Mesenchymal stem cell (in vitro differentiated cells and primary cell): Measurements from ENCODE around the gene PLK5.

Experiments used
- DNase-seq: peaks from one replicate; pipeline ENCODE4 v3.0.0-alpha.2; 2013
- H2AFZ ChIP-seq: one replicate; pipeline ENCODE4 v1.6.1; 2013; ENCODE audit warnings: low read depth, mild to moderate bottlenecking, control low read depth, inconsistent platforms, low read length, moderate library complexity
- H2AK5ac ChIP-seq: 2 replicates; pipeline ENCODE4 v1.6.1; 2013; ENCODE audit warnings: low read length, moderate library complexity, mild to moderate bottlenecking, inconsistent platforms; ENCODE audit not compliant: severe bottlenecking
- H2BK120ac ChIP-seq: one replicate; pipeline ENCODE4 v1.6.1; 2013; ENCODE audit warnings: low read depth, mild to moderate bottlenecking, inconsistent platforms, low read length, moderate library complexity
- H2BK12ac ChIP-seq, 2 experiments: one replicate each; pipeline ENCODE4 v1.6.1; 2013; ENCODE audit warnings: inconsistent platforms in 2 of 2, low read length in 2 of 2, mild to moderate bottlenecking in 2 of 2, moderate library complexity in 2 of 2, control low read depth in 1 of 2
- H2BK15ac ChIP-seq: one replicate; pipeline ENCODE4 v1.6.1; 2013; ENCODE audit warnings: mild to moderate bottlenecking, low read depth, inconsistent platforms; ENCODE audit not compliant: poor library complexity, severe bottlenecking
- H2BK5ac ChIP-seq: 2 replicates; pipeline ENCODE4 v1.6.1; 2013; ENCODE audit warnings: low read depth, mild to moderate bottlenecking, low read length, control low read depth, inconsistent platforms; ENCODE audit not compliant: poor library complexity, severe bottlenecking
- H3K14ac ChIP-seq, 2 experiments: one replicate each; pipeline ENCODE4 v1.6.1; 2013; ENCODE audit warnings: inconsistent platforms in 2 of 2, low read length in 2 of 2, control low read depth in 1 of 2, mild to moderate bottlenecking in 1 of 2, moderate library complexity in 1 of 2
- H3K18ac ChIP-seq, 2 experiments: one replicate each; pipeline ENCODE4 v1.6.1; 2013; ENCODE audit warnings: inconsistent platforms in 2 of 2, low read length in 2 of 2, control low read depth in 1 of 2, low read depth in 1 of 2, mild to moderate bottlenecking in 1 of 2
- H3K23ac ChIP-seq, 2 experiments: one replicate each; pipeline ENCODE4 v1.6.1; 2013; ENCODE audit warnings: inconsistent platforms in 2 of 2, low read length in 2 of 2, mild to moderate bottlenecking in 2 of 2, moderate library complexity in 2 of 2, control low read depth in 1 of 2
- H3K27ac ChIP-seq: 2 replicates; pipeline ENCODE4 v1.5.1; 2013; ENCODE audit warnings: mild to moderate bottlenecking, moderate library complexity, low read length, control low read depth, inconsistent platforms; ENCODE audit not compliant: poor library complexity, severe bottlenecking
- H3K27me3 ChIP-seq, 2 experiments: 2 replicates each; pipeline versions ENCODE4 v1.6.1 to v1.7.0; 2013; ENCODE audit warnings: low read length in 2 of 2, mild to moderate bottlenecking in 2 of 2, moderate library complexity in 2 of 2, control low read depth in 1 of 2, inconsistent platforms in 1 of 2; ENCODE audit not compliant: control insufficient read depth in 1 of 2, insufficient read depth in 1 of 2
- H3K36me3 ChIP-seq, 2 experiments: 2 replicates each; pipeline versions ENCODE4 v1.6.1 to v1.7.0; 2013; ENCODE audit warnings: low read length in 2 of 2, control low read depth in 1 of 2, inconsistent platforms in 1 of 2, low read depth in 1 of 2, mild to moderate bottlenecking in 1 of 2; ENCODE audit not compliant: insufficient read depth in 2 of 2, control insufficient read depth in 1 of 2
- H3K4ac ChIP-seq, 2 experiments: one replicate each; pipeline ENCODE4 v1.6.1; 2013; ENCODE audit warnings: inconsistent platforms in 2 of 2, low read length in 2 of 2, mild to moderate bottlenecking in 2 of 2, moderate library complexity in 2 of 2, control low read depth in 1 of 2, low read depth in 1 of 2
- H3K4me1 ChIP-seq: 2 replicates; pipeline ENCODE4 v1.6.1; 2013; ENCODE audit warnings: low read depth, low read length, control low read depth; ENCODE audit not compliant: control insufficient read depth, insufficient read depth
- H3K4me2 ChIP-seq: 2 replicates; pipeline ENCODE4 v1.6.1; 2013; ENCODE audit warnings: low read length, mild to moderate bottlenecking, inconsistent platforms; ENCODE audit not compliant: poor library complexity, severe bottlenecking
- H3K4me3 ChIP-seq, 2 experiments: 2 replicates each; pipeline versions ENCODE4 v1.5.1 to v1.7.0; 2013; ENCODE audit warnings: low read length in 2 of 2, mild to moderate bottlenecking in 2 of 2, control low read depth in 1 of 2, low read depth in 1 of 2; ENCODE audit not compliant: insufficient read depth in 1 of 2
- H3K79me1 ChIP-seq: replicated peaks from 2 replicates; pipeline ENCODE4 v1.6.1; 2013; ENCODE audit warnings: mild to moderate bottlenecking, control low read depth, low read length, inconsistent platforms; ENCODE audit not compliant: poor library complexity, severe bottlenecking
- H3K9ac ChIP-seq: 2 replicates; pipeline ENCODE4 v1.7.0; 2013; ENCODE audit warnings: mild to moderate bottlenecking, low read length, moderate library complexity
- H3K9me3 ChIP-seq: 2 replicates; pipeline ENCODE4 v1.7.0; 2013; ENCODE audit warnings: mild to moderate bottlenecking, low read length; ENCODE audit not compliant: control insufficient read depth
- H4K8ac ChIP-seq: one replicate; pipeline ENCODE4 v1.6.1; 2013; ENCODE audit warnings: inconsistent platforms, mild to moderate bottlenecking, low read length, moderate library complexity
- H4K91ac ChIP-seq: one replicate; pipeline ENCODE4 v1.6.1; 2013; ENCODE audit warnings: mild to moderate bottlenecking, low read length, inconsistent platforms
- WGBS: methylation state at CpG from one replicate; pipeline ENCODE4 v1.1.7; 2013; ENCODE audit warnings: mixed read lengths; 5-methylcytosine and 5-hydroxymethylcytosine counted together

The PLK5 gene

GRCh38 chr19:1503925-1504773 lies 19.7 kb upstream of the PLK5 start:
- Histone ChIP-seq H3K79me1 (no peaks in the 10 kb centered on the region), H2BK120ac (no peak overlapping the region), H2BK15ac (peak overlapping the region; percentile 36), H2BK5ac (no peak overlapping the region), H2AK5ac (no peak overlapping the region), H2BK12ac (no peak overlapping the region), H3K14ac (no peak overlapping the region), H3K4ac (no peak overlapping the region), H3K4me1 (peaks cover 25% of the 10 kb centered on the region), H3K9me3 (no peaks in the 10 kb centered on the region), H4K91ac (peak overlapping the region; percentile 30), H3K4me3 (no peak overlapping the region), H4K8ac (peak overlapping the region; percentile 29), H3K9ac (no peak overlapping the region), H3K18ac (no peak overlapping the region), H3K27ac (no peak overlapping the region), H3K36me3 (peaks cover 0 to 6% of the 10 kb centered on the region in 2 experiments), H3K27me3 (peaks cover 16 to 48% of the 10 kb centered on the region in 2 experiments), H3K4me2 (no peak overlapping the region), H2AFZ (no peak overlapping the region), H3K23ac (no peak overlapping the region)
- DNase-seq = no peak
- WGBS = 73% methylated on average over 17 of the region's 23 CpGs

DNA sequence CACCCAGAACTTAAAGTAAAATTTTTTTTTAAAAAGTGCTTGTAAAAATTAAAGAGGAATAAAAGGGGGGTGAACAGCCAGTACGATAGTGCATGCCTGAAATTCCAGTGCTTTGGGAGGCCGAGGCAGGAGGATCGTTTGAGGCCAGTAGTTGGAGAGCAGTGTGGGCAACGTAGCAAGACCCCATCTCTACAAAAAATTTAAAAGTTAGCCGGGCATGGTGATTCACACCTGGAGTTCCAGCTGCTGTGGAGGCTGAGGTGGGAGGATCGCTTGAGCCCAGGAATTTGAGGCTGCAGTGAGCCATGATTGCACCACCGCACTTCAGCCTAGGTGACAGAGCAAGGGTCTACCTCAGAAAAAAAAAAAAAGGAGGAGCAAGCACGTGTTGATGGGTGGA lies 18.9 kb upstream of the PLK5 start:
- Histone ChIP-seq H3K4me1 (peaks cover 25% of the 10 kb centered on the region), H2AK5ac (no peak overlapping the region), H2BK120ac (no peak overlapping the region), H3K9ac (no peak overlapping the region), H2BK12ac (no peak overlapping the region), H3K23ac (no peak overlapping the region), H3K4me2 (no peak overlapping the region), H3K27ac (no peak overlapping the region), H3K27me3 (peaks cover 16 to 48% of the 10 kb centered on the region in 2 experiments), H2AFZ (no peak overlapping the region), H2BK15ac (no peak overlapping the region), H3K79me1 (no peaks in the 10 kb centered on the region), H3K9me3 (no peaks in the 10 kb centered on the region), H4K91ac (no peak overlapping the region), H3K18ac (no peak overlapping the region), H3K14ac (no peak overlapping the region), H3K4ac (no peak overlapping the region), H2BK5ac (no peak overlapping the region), H3K4me3 (no peak overlapping the region), H3K36me3 (peaks cover 0 to 8% of the 10 kb centered on the region in 2 experiments), H4K8ac (no peak overlapping the region)
- no peak for DNase-seq
- 80% methylated on average over 8 of the region's 8 CpGs for WGBS

GRCh38 chr19:1505991-1506881 lies 17.6 kb upstream of the PLK5 start:
- H3K14ac ChIP-seq = no peak overlapping the region
- no peak overlapping the region for H3K18ac ChIP-seq
- H3K23ac ChIP-seq = no peak overlapping the region
- no peak overlapping the region for H2AFZ ChIP-seq
- no peak overlapping the region for H3K4ac ChIP-seq
- no peak overlapping the region for H2AK5ac ChIP-seq
- H4K91ac ChIP-seq = peak overlapping the region; percentile 53
- H2BK5ac ChIP-seq = no peak overlapping the region
- H3K79me1 ChIP-seq = no peaks in the 10 kb centered on the region
- no peak overlapping the region for H3K4me2 ChIP-seq
- 95% methylated on average over 45 of the region's 45 CpGs for WGBS
- DNase-seq = no peak
- no peak overlapping the region for H2BK15ac ChIP-seq
- H3K27ac ChIP-seq = no peak overlapping the region
- peaks cover 22% of the 10 kb centered on the region for H3K4me1 ChIP-seq
- H3K9ac ChIP-seq = no peak overlapping the region
- no peak overlapping the region for H2BK120ac ChIP-seq
- no peak overlapping the region for H4K8ac ChIP-seq
- peaks cover 16 to 45% of the 10 kb centered on the region in 2 experiments for H3K27me3 ChIP-seq
- no peak overlapping the region for H3K4me3 ChIP-seq
- H3K36me3 ChIP-seq = peaks cover 0 to 15% of the 10 kb centered on the region in 2 experiments
- no peaks in the 10 kb centered on the region for H3K9me3 ChIP-seq
- H2BK12ac ChIP-seq = no peak overlapping the region

GRCh38 chr19:1507192-1507660 lies 16.7 kb upstream of the PLK5 start:
- H2AFZ ChIP-seq = peak overlapping the region; percentile 14
- peak overlapping the region; percentile 20 to 72 for H3K4me3 ChIP-seq
- DNase-seq = no peak
- no peak overlapping the region for H3K23ac ChIP-seq
- H4K8ac ChIP-seq = peak overlapping the region; percentile 72
- no peak overlapping the region for H3K27ac ChIP-seq
- H3K9ac ChIP-seq = peak overlapping the region; percentile 78
- 90% methylated on average over 23 of the region's 23 CpGs for WGBS
- H3K4ac ChIP-seq = peak overlapping the region; percentile 30 to 71
- no peak overlapping the region for H2BK5ac ChIP-seq
- H3K27me3 ChIP-seq = peaks cover 16 to 51% of the 10 kb centered on the region in 2 experiments
- H4K91ac ChIP-seq = peak overlapping the region; percentile 77
- peaks cover 4% of the 10 kb centered on the region for H3K79me1 ChIP-seq
- H3K36me3 ChIP-seq = peaks cover 0 to 15% of the 10 kb centered on the region in 2 experiments
- H2BK12ac ChIP-seq = peak overlapping the region; percentile 38 to 79
- no peaks in the 10 kb centered on the region for H3K9me3 ChIP-seq
- peak overlapping the region; percentile 45 for H2BK120ac ChIP-seq
- no peak overlapping the region for H3K14ac ChIP-seq
- peaks cover 26% of the 10 kb centered on the region for H3K4me1 ChIP-seq
- no peak overlapping the region for H2BK15ac ChIP-seq
- H2AK5ac ChIP-seq = peak overlapping the region; percentile 42
- H3K18ac ChIP-seq = no peak overlapping the region
- peak overlapping the region; percentile 37 for H3K4me2 ChIP-seq
